ENCODE results near the gene NELL1. TPM values are rescaled to one million over a fixed set of nuclear protein-coding genes. Genes with fewer than 3 reads are reported as not detected.

The NELL1 gene
- total RNA-seq, 1 experiment from 2014 or later = 0.22 TPM

DNA sequence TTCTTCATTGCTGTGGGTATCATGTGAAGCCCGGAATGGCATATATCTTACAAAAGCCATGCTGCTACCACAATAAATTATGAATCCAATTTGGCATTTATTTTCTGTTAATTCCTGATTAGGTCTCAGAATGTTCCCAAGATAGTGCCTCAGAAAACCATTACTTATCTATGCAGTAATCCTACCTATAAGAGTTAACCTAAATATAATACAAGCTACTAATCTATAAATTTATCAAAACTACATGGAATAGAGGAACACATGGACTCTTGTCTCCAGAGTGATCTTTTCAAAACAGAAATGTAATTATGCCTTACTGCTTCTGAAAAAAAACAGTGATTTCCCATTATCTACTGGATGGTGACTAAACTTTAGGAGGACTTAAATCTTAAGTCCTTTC, 835.7 kb downstream of the NELL1 start:
- Mint-ChIP-seq H3K36me3 (ENCODE audit: insufficient read depth in 1 of 3, low read depth in 3 of 3) (no peaks in the 10 kb centered on the region), H3K4me1 (no peaks in the 10 kb centered on the region), H3K27me3 (ENCODE audit: low read depth) (no peaks in the 10 kb centered on the region), H3K27ac (no peak overlapping the region), H3K4me3 (no peak overlapping the region), H3K9me3 (no peaks in the 10 kb centered on the region)
- H3K4ac ChIP-seq (ENCODE audit: low read depth, low read length) = no peak overlapping the region
- no peak overlapping the region for H2BK120ac ChIP-seq (ENCODE audit: low read depth, low read length, poor library complexity, severe bottlenecking)
- H2BK12ac ChIP-seq (ENCODE audit: insufficient read length, low read depth, low read length) = no peak overlapping the region
- H3K27me3 ChIP-seq (ENCODE audit: insufficient read depth, low read length) = no peaks in the 10 kb centered on the region
- no peak overlapping the region for H2BK20ac ChIP-seq (ENCODE audit: low read depth, low read length, poor library complexity, severe bottlenecking)
- no peak overlapping the region for H3T11ph ChIP-seq (ENCODE audit: low read length)
- DNase-seq = no peak
- no peak overlapping the region for H2AK5ac ChIP-seq (ENCODE audit: insufficient read length, low read length)
- no peak overlapping the region for H3K14ac ChIP-seq (ENCODE audit: insufficient read depth, low read length)
- no peak overlapping the region for H2BK15ac ChIP-seq (ENCODE audit: low read depth, low read length)
- no peaks in the 10 kb centered on the region for H3K23me2 ChIP-seq (ENCODE audit: insufficient read length, low read depth, low read length, poor library complexity, severe bottlenecking)
- no peak overlapping the region for H3K23ac ChIP-seq (ENCODE audit: insufficient read length, low read depth, low read length)
- H3K4me2 ChIP-seq (ENCODE audit: insufficient read depth, insufficient read length, low read length) = no peak overlapping the region
- H4K8ac ChIP-seq (replicated peaks; ENCODE audit: insufficient read length, low read depth, low read length) = no peak overlapping the region
- no peak overlapping the region for H4K91ac ChIP-seq (ENCODE audit: insufficient read length, low read depth, low read length)
- H3K79me1 ChIP-seq (ENCODE audit: insufficient read depth, low read depth, low read length, poor library complexity, severe bottlenecking) = no peaks in the 10 kb centered on the region
- no peak overlapping the region for H3K18ac ChIP-seq (ENCODE audit: insufficient read length, low read depth, low read length)
- H3K4me1 ChIP-seq (ENCODE audit: insufficient read depth, low read length) = no peaks in the 10 kb centered on the region
- no peaks in the 10 kb centered on the region for H4K20me1 ChIP-seq (ENCODE audit: control insufficient read depth, insufficient read depth, insufficient read length)
- H3K56ac ChIP-seq (ENCODE audit: insufficient read length, low read depth, low read length) = no peak overlapping the region
- no peak for TF ChIP-seq CTCF (conservative IDR thresholded peaks at IDR 0.05)
- H2AFZ ChIP-seq (ENCODE audit: low read length) = no peak overlapping the region
- H2BK5ac ChIP-seq (ENCODE audit: insufficient read length, low read length) = no peak overlapping the region
- H3K79me2 ChIP-seq (ENCODE audit: insufficient read depth, low read length) = no peaks in the 10 kb centered on the region
- H3K9me3 ChIP-seq (ENCODE audit: control insufficient read depth, low read depth, low read length) = no peaks in the 10 kb centered on the region
- no peak overlapping the region for H3K27ac ChIP-seq (ENCODE audit: insufficient read length, low read depth, low read length)
- H4K5ac ChIP-seq (ENCODE audit: insufficient read length, low read depth, low read length) = no peak overlapping the region
- WGBS (ENCODE audit: extremely low coverage, insufficient read length, low lambda C conversion rate) = no CpG with 5 or more reads among the region's 1 CpG
- H3K9ac ChIP-seq (ENCODE audit: extremely low read depth, insufficient read length, low read length) = no peak overlapping the region

Measured in H9 (cell line).